Measurements from ENCODE around the gene ABHD15. TPM values are rescaled to one million over a fixed set of nuclear protein-coding genes. Genes with fewer than 3 reads are reported as not detected.

Gene ABHD15
- total and polyA plus RNA-seq, 10 donors, result 5.7 to 23.8 (median 13.6) TPM

DNA sequence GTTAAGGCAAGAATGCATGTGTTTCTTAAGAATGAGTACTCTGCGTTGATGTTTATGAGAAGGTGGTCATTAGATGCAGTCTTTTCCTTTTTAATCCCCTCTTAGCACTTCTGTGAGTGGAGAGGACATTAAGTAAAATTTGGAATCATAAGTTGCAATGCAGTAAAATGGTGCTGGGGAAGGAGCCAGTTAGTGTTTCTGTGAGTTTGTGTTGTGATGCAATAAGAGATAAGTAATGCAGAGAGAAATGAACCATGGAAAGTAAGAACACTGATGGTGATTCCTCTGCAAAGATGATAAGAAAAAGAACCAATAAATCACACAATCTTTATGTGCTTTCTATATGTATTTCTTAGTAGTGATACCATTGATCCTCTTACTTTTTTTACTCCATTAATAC lies 20.0 kb downstream of the ABHD15 start:
- DNase-seq, result no peak
- Histone ChIP-seq H3K27me3 (replicated peaks in 1 of 7) (no peaks in the 10 kb centered on the region), H3K4me1 (peaks cover 0 to 13% (median 2%) of the 10 kb centered on the region in 6 donors), H3K9me3 (no peaks in the 10 kb centered on the region), H3K27ac (no peak overlapping the region), H3K36me3 (peaks cover 0 to 35% (median 19%) of the 10 kb centered on the region in 6 donors), H3K4me3 (no peak overlapping the region)
- WGBS, 5 donors, result 88 to 100% (median 97%) methylated on average over 1 of the region's 1 CpG
- TF ChIP-seq POLR2AphosphoS5 (IDR thresholded peaks at IDR 0.05) (no peak), CTCF (IDR thresholded peaks at IDR 0.05 in 8 of 11, conservative IDR thresholded peaks at IDR 0.05 in 3 of 11) (no peak), POLR2A (IDR thresholded peaks at IDR 0.05) (no peak)
- intact Hi-C loops (cut with DNase I; ENCODE audit: low total_unique reads), result no loop called here

GRCh38 chr17:29546085-29546484 lies 20.8 kb downstream of the ABHD15 start:
- Histone ChIP-seq H3K4me3 (no peak overlapping the region), H3K36me3 (peaks cover 0 to 43% (median 23%) of the 10 kb centered on the region in 6 donors), H3K4me1 (peaks cover 0 to 13% (median 2%) of the 10 kb centered on the region in 6 donors), H3K9me3 (no peaks in the 10 kb centered on the region), H3K27me3 (replicated peaks in 1 of 7) (no peaks in the 10 kb centered on the region), H3K27ac (no peak overlapping the region)
- TF ChIP-seq POLR2A (IDR thresholded peaks at IDR 0.05), result no peak
- TF ChIP-seq POLR2AphosphoS5 (IDR thresholded peaks at IDR 0.05), result no peak
- no peak for TF ChIP-seq CTCF (IDR thresholded peaks at IDR 0.05 in 8 of 11, conservative IDR thresholded peaks at IDR 0.05 in 3 of 11)
- WGBS, 5 donors, result 94 to 100% (median 96%) methylated on average over 1 of the region's 1 CpG
- no peak for DNase-seq
- intact Hi-C loops (cut with DNase I; ENCODE audit: low total_unique reads), result no loop called here

GRCh38 chr17:29544066-29544465 lies 22.8 kb downstream of the ABHD15 start:
- H3K4me1 ChIP-seq, result peaks cover 0 to 4% (median 2%) of the 10 kb centered on the region in 6 donors
- H3K4me3 ChIP-seq, result no peak overlapping the region
- H3K36me3 ChIP-seq, result peaks cover 0 to 63% (median 34%) of the 10 kb centered on the region in 6 donors
- H3K27ac ChIP-seq, result no peak overlapping the region
- intact Hi-C loops (cut with DNase I; ENCODE audit: low total_unique reads), result no loop called here
- no peak for TF ChIP-seq POLR2A (IDR thresholded peaks at IDR 0.05)
- no peak for TF ChIP-seq POLR2AphosphoS5 (IDR thresholded peaks at IDR 0.05)
- no peak for TF ChIP-seq CTCF (IDR thresholded peaks at IDR 0.05 in 8 of 11, conservative IDR thresholded peaks at IDR 0.05 in 3 of 11)
- no peaks in the 10 kb centered on the region for H3K27me3 ChIP-seq (replicated peaks in 1 of 7)
- no peaks in the 10 kb centered on the region for H3K9me3 ChIP-seq
- DNase-seq, result no peak
- WGBS, 5 donors, result 83 to 92% (median 87%) methylated on average over 4 of the region's 4 CpGs

DNA sequence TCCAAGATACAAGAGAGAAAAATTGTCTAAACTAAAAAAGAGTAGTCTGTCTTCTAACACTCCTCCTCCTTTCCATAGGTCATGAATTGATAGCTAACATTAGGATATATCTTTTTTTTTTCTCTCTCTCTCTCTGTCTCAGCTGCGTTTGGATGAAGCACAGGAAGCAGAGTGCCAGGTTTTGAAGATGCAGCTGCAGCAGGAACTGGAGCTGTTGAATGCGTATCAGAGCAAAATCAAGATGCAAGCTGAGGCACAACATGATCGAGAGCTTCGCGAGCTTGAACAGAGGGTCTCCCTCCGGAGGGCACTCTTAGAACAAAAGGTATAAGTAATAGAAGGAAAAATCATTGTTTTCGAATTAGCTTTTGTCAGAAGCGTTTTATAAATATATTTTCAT lies 32.9 kb downstream of the ABHD15 start:
- WGBS, 5 donors, result 90 to 95% (median 92%) methylated on average over 8 of the region's 8 CpGs
- intact Hi-C loops (cut with DNase I; ENCODE audit: low total_unique reads), result no loop called here
- no peaks in the 10 kb centered on the region for H3K27me3 ChIP-seq (replicated peaks in 1 of 7)
- H3K36me3 ChIP-seq, result peaks cover 0 to 99% (median 54%) of the 10 kb centered on the region in 6 donors
- no peak for TF ChIP-seq CTCF (IDR thresholded peaks at IDR 0.05 in 8 of 11, conservative IDR thresholded peaks at IDR 0.05 in 3 of 11)
- TF ChIP-seq POLR2AphosphoS5 (IDR thresholded peaks at IDR 0.05), result no peak
- no peak for TF ChIP-seq POLR2A (IDR thresholded peaks at IDR 0.05)
- no peak overlapping the region for H3K27ac ChIP-seq
- no peak for DNase-seq
- H3K9me3 ChIP-seq, result no peaks in the 10 kb centered on the region
- H3K4me1 ChIP-seq, result no peaks in the 10 kb centered on the region
- no peak overlapping the region for H3K4me3 ChIP-seq

Data from spleen (tissue), 11 donors.